Ramos (cell line): ENCODE measurements around the gene ITGB3BP.
"Not testable (repeated sequence)": the region's sequence is repeated elsewhere in the genome, so short reads cannot be mapped to it uniquely, and the experiment has no call there.

ENCODE experiments used
- in situ Hi-C: fragments of 300-500 bp; cut with MboI; formaldehyde crosslinking; loops from one replicate; pipeline ENCODE4 v1.14.3; 2022; ENCODE audit warnings: low sequenced_read_pairs; ENCODE audit not compliant: unreplicated experiment

Gene ITGB3BP

DNA sequence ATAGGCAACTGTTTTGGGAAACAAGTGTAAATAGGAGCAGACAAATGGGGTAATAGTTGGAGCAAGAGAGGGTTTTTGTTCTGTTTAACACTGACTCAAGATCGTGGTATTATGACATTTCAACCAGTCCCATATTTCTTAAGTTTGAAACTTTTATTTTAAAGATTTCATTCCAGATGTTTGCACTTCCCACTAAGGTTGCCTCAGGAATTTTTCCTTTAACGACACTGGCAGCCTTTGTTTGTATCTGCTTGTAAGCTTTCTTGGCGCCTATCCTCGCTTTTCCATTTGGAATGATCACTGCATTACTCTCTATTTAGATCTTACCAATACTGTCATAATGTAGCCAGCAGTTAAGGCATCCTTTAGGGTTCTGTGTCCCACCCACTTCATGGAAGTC is 87.9 kb downstream of the ITGB3BP start:
- in situ Hi-C loops, result loop anchor here (25.0 kb wide), 1 partner anchor 373 kb away; no protein-coding TSS in a partner anchor

DNA sequence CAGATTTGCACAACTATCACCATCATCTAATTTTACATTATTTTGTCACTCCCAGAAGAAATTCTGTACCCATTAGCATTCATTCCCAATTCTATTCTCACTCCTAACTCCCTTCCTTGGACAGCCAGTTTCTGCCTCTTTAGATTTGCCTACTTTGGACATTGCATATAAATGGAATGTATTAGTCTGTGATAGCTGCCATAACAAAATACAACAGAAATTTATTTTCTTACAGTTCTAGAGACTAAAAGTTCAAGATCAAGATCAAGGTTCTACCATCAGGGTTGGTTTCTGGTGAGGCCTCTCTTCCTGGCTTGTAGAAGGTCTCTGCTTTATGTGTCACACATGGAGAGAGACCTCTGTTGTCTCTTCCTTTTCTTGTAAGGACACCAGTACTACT is 93.7 kb downstream of the ITGB3BP start:
- in situ Hi-C loops, result loop anchor here (25.0 kb wide), 1 partner anchor 367 kb away; no protein-coding TSS in a partner anchor

DNA sequence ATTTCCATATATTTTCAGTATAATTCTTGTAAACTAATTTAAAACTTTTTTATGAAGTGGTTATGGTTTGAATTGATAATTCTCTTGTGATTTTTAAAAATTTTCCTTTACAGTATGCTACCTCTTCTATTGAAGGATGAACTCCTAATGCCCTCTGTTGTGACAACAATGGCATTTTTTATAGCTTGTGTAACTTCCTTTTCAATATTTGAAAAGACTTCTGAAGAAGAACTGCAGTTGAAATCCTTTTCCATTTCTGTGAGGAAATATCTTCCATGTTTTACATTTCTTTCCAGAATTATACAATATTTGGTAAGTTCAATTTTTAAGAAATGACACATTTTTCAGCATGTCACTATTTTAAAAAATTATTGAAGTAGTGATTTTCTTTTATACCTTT is 94.2 kb downstream of the ITGB3BP start:
- in situ Hi-C loops, result loop anchor here (25.0 kb wide), 1 partner anchor 367 kb away; no protein-coding TSS in a partner anchor

DNA sequence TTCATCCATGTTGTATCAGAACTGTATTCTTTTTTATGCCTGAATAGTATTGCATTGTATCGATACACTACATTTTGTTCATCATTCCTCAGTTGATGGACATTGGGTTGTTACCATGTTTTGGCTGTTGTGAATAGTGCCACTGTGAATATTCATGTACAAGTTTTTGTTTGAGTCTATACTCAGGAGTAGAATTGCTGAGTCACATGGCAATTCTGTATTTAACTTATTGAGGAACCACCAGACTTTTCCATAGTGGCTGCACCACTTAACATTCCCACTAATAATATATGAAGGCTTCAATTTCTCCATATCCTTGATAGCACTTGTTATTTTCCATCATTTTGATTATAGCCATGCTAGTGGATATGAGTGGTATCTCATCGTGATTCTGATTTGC is 99.4 kb downstream of the ITGB3BP start:
- in situ Hi-C loops, result no loop called here

DNA sequence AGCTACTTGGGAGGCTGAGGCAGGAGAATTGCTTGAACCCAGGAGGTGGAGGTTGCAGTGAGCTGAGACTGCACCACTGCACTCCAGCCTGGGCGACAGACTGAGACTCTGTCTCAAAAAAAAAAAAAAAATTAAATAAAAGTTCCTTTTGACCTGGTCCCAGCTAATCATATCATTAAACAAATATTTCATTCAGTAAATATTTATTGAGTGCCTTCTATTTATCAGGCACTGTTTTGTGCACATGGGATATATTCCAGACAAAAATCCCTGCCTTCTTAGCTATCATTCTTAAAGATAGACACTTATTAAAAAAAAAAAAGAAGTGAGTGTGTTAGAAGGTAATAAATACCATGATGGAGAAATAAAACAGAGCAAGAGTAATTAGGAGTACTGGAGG is 102.3 kb downstream of the ITGB3BP start:
- in situ Hi-C loops, result not testable (repeated sequence)

DNA sequence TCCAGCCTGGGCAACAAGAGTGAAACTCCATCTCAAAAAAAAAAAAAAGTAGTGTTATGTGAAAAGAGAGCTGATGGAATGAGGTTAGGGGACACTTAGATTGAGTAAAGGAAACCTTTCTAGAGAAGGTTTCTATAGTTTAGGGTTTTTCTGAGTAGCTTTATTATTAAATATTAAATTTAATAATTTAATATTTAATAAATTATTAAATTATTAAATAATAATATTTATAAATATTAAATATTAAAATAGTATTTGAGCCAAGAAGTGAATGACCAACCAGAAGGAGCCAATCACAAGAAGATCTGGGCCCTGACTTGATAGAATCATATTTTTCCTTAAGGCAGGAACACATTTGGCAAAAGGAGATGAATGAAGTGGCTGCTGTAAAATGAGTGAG is 104.9 kb downstream of the ITGB3BP start:
- in situ Hi-C loops, result no loop called here

DNA sequence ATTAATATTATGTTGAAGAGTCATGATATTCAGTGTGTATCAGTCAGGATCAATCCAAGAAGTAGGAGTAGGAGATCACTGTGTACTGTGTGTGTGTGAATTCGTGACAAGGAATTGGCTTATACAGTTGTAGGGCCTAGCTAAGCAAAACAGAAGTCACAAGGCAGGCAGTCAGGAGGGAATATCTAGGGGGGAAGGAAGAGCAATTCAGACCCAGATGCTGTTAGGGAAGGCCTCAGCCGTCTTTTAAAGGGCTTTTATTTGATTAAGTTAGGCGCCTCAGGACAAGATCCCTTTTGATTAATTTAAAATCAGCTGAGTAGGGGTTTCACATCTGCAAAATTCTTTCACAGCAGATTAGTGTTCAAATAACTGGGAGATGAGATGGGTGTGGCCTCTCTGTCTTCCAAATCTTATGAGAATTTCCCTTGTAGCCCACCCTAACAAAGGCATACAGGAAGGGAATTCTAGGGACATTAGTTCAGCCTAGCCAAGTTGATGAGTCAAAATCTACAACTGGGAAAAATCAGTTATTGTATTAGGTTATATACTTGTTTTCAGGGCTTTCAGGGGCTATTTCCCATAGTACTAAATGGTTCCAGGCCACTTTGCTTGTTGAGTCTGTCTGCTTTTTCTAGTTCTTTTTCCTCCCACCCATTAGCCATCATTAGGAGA is 108.2 kb downstream of the ITGB3BP start:
- in situ Hi-C loops, result no loop called here

DNA sequence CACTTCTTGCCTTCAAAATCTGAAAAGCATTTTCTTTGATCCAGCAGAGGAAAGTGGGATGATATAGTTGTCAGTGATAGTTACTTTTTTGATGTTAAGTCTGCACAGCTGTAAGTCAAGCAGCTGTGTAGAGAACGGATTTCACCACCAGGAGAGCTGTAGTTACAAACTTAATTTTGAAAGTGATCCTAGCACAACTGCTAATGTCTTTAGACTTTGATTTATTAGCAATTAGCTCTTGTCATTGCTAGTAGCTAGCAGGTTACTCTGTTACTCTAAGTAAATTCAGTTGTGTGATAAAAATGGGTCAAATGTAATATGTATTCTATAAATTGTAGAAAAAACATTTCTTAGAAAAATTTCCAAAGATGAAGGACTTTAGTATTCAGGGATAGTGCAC is 109.6 kb downstream of the ITGB3BP start:
- in situ Hi-C loops, result no loop called here

DNA sequence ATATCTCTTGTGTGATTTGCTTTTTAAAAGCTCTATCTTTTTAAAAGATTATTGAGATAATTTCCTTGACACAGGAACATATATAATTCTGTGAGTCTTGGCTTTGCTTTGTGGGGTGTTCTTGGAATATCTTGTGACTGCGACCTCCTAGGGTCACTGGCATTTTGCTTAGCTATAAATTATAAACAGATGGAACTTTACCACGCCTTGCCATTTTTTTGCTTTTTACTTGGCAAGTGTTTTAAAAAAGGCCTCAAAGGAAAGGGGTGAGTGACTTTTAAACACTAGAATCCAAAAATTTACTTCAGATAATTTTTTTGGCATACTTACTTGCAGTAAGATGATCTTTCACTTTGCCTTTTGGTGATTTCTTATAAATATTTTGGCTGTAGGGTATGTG is 112.0 kb downstream of the ITGB3BP start:
- in situ Hi-C loops, result no loop called here

DNA sequence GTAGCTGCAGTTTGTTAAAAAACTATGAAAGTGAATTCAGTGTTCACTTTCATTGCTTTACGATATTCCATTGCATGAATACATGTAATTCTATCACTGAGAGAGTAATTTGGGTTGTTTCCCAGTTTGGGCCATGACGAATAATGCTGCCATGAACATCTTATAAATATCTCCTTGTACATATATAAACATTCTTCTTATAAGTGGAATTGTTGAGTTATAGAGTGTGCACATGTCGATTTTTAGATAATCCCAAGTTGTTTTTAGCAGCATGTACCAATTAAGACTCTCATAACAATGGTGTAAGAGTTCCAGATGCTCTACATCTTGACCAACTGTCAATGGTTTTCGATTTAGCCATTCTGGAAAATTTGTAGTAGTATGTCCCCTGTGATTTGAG is 114.7 kb downstream of the ITGB3BP start:
- in situ Hi-C loops, result no loop called here

DNA sequence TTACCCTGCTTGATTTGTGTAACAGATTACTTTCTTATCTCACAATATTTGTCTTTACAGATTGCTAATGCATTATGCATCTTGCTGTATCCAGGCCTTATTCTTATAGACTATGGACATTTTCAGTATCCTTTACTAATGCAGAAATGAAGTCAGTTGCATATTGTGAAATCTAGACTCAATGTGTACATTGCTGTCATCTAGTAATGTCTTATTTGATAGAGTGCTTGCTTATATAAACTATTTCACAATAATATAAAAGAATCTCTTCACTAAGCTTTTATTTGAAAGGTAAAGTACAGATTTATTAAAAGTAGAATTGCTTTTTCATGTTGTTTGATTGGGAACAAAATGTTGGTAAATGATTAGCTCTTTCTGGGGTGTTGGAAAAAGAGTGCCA is 116.0 kb downstream of the ITGB3BP start:
- in situ Hi-C loops, result no loop called here

DNA sequence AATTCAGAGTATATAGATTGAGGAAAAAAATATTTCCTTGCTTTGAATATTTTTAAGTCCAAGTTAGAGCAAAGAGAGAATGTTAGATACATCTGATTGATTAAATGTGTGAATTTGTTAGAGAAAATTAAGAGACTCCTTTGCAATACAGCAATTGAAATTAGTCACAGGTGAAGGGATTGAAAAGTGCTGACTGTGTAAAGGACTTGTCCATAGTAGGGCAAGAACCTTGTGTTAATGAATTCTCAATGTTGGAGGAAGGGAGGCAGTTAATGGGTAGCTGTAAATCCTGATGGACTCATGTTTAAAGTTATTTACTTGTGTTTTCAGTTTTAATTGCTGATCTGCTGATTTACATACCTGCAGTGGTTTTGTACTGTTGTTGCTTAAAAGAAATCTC is 117.0 kb downstream of the ITGB3BP start:
- in situ Hi-C loops, result no loop called here

DNA sequence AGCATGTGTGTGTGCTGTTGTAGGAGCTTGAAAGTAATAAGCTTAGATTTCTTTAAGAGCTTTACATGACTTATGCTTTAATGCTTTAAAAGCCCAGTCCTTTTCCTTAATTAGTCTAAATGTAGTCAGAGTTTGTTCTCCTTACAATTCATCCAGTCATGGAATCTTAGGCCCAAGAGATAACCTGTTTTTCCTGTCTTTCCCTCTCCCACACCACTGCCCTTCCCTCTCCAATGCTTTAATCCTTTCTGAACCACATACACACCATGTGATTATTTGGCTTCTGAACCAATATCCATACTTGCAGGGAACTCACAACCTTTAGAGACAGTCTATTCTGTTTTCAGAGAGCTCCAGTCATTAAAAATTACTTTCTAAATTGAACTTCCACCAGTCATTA is 118.0 kb downstream of the ITGB3BP start:
- in situ Hi-C loops, result no loop called here

DNA sequence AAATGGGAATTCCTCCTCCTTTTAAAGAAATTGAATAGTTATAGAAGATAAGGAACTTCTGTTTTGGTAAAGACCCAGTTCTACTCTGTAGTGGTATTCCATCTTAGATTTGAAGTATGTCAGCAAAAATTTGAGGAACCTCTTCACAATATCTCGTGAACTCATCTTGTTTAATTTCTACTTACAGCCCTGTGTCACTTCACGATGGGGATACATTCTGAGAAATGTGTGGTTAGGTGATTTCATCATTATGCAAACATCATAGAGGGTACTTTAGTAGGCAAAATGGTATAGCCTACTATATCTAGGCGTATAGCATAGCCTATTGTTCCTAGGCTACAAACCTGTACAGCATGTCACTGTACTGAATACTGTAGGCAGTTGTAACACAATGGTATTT is 119.6 kb downstream of the ITGB3BP start:
- in situ Hi-C loops, result no loop called here

DNA sequence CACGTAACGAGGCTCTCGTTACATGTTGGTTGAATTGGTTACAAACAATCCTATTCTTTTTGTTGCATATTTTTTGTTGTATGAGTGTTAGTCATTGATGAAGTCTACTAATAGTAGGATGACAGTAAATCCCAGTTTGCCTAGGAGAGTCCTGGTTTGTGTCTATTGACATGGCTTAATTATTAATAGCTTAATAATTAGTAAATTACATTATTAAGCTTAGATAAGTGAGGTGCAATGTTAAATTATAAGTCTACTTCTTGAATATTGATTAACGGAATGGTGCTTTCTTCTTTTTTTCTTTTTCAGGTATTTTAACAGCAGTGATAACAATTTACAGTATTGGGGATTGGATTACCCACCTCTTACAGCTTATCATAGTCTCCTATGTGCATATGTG is 121.1 kb downstream of the ITGB3BP start:
- in situ Hi-C loops, result no loop called here
